HG02970 (cell line): ENCODE measurements around the gene MAP3K7.

Experiments
- ATAC-seq: cut with Tn5 transposase; IDR thresholded peaks from one replicate; pipeline ENCODE4 v1.9.1; 2021; ENCODE audit warnings: mild to moderate bottlenecking, moderate library complexity, moderate number of reproducible peaks; ENCODE audit not compliant: unreplicated experiment, low FRiP score

Gene MAP3K7

GRCh38 chr6:90490030-90490716 is 96.7 kb downstream of the MAP3K7 start:
- no peak for ATAC-seq

DNA sequence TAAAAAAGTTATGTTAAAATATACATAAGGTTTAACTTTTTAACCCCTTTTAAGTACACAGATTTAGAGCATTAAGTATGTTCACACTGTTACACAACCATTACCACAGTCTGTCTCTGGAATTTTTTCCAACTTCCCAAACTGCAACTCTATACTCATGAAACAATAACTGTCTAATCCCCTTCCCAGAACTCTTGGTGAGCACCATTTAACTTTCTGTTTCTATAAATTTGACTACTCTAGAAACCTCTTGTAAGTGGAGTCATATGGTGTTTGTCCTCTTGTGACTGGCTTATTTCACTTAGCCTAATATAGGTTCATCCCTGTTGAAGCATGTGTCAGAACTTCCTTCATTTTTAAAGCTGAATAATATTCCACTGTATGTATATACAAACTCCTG is 98.1 kb downstream of the MAP3K7 start:
- no peak for ATAC-seq

DNA sequence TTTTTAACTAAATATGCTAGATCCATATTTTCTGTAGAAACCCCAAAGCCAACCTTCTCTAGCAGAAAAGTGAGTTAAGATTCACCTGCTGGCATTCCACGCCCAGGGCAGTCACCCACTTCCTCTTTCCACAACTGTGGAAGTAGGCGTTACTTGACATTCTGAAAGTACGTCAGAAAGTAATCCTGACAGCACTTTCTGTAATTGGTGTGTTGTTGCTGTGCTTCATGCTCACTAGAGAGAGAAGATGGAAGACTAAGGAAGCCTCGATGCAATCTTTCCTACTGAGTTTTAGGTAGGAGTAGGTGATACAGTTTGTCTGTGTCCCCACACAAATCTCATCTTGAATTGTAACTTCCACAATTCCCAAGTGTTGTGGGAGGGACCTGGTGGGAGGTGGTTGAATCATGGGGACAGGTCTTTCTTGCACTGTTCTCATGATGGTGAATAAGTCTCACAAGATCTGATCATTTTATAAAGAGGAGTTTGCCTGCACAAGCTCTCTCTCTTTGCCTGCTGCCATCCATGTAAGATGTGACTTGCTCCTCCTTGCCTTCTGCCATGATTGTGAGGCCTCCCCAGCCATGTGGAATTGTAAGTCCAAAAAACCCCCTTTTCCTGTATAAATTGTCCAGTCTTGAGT is 101.1 kb downstream of the MAP3K7 start:
- no peak for ATAC-seq

DNA sequence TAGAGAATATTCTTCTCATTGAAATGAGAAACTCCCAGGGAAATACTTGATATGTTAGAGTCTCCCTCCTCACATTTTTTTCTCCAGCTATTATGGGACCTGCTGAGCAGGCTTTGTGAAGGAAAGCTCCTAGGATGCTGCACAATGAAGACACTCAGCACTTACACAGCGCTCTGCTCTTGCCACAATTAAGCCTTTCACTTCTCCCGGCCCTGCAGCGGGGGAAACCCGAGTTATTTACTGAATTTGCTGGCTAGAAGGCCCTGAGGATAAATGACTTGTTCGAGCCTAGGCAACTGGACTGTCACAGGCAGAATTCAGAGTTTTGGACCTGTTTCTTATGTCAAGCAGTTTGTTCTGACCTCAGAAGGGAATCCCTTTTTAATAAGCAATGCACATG is 102.0 kb downstream of the MAP3K7 start:
- no peak for ATAC-seq

- no peak for ATAC-seq
Observed at GRCh38 chr6:90484385-90484784, 102.5 kb downstream of the MAP3K7 start.

DNA sequence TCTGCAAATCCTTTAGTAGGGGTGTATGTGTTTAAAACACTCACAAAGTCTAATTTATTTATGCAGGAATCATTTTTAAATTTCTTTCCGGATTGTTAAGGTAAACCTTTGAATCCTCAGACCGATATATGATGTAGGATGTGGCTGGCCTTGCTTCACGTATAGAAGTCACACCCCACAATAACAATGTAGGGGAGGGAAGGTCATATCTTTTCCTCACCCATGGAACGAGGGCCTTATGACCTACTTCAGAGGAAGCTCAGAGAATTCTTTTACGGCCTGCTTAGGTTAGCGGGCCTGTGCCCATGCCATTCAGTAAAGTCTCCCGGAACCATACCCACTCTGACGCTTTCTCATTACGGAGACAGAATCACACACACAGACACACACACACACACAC is 102.9 kb downstream of the MAP3K7 start:
- ATAC-seq: no peak

DNA sequence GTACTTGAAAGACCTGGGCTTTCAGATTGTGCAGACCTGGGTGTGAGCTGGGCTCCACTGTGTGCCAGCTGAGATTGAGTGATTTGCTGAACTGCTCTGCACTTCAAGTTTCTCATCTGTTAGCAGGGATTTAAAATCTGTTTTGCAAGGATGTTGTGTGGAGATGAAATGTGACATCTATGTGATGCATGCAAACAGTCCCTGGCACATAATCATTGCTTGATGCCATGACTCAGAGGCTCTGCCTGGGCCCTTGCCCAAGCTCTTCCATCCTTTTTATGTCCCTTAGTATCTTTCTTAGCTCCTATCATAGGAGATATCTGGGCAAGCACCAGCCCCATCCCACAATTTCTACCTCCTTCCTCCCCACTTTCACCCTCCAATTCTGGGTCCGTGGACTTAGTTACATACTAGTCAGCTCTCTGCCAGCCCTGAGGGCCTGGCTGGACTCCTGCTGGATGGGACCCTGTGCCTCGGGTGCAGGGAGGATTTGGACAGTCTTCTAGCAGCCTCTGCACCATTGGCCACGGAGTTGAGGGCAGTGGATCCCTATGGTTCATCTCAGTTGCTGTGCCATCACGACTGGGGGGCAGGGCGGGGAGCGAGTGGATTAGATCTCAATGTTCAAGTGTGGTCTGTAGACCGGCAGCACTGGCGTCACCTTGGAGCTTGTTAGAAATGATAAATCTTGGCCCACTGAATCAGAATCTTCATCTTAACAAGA is 103.6 kb downstream of the MAP3K7 start:
- ATAC-seq: no peak

DNA sequence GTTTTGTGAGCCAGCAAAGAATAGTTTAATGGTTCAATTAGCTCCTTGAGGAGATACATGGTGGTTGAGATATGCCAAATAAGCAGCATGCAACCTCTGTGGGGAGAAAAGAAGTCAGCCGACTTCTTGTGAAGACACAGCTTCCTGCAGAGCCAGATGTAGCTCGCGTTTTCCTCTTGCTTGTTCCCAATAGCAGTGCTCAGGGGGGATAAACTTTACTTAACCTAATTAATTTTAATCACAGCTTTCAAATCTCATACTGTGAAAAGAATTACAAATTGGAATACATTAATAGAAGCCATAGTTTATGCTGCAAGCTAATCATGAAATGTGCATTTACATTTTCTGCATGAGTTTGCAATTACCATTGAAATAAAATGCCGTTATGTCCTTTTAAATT is 106.2 kb downstream of the MAP3K7 start:
- no peak for ATAC-seq

GRCh38 chr6:90479603-90479926 is 107.3 kb downstream of the MAP3K7 start:
- ATAC-seq: no peak

- ATAC-seq: peak; percentile 54
Observed at GRCh38 chr6:90478789-90479602, 107.9 kb downstream of the MAP3K7 start.

- no peak for ATAC-seq
Observed at GRCh38 chr6:90478278-90478677, 108.6 kb downstream of the MAP3K7 start.

DNA sequence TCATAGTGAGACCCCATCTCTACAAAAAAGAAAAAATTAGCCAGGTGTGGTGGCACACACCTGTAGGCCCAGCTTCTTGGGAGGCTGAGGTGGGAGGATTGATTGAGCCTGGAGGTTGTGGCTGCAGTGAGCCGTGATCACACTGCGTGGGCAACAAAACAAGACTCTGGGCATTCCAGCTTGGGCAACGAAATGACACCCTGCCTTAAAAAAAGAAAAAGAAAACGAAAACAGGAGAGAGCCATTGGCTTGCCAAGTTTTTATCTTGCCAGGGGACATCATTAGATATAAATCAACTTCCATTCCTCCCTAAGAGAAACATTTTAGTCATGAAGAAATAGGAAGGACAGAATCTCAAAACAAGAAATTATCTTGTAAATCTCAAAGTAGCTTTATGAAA is 109.5 kb downstream of the MAP3K7 start:
- ATAC-seq: no peak

GRCh38 chr6:90472716-90473115 is 114.2 kb downstream of the MAP3K7 start:
- no peak for ATAC-seq

GRCh38 chr6:90471263-90471662 is 115.6 kb downstream of the MAP3K7 start:
- ATAC-seq: no peak

- ATAC-seq: no peak
Observed at GRCh38 chr6:90469906-90470305, 117.0 kb downstream of the MAP3K7 start.

GRCh38 chr6:90468859-90469258 is 118.0 kb downstream of the MAP3K7 start:
- no peak for ATAC-seq

DNA sequence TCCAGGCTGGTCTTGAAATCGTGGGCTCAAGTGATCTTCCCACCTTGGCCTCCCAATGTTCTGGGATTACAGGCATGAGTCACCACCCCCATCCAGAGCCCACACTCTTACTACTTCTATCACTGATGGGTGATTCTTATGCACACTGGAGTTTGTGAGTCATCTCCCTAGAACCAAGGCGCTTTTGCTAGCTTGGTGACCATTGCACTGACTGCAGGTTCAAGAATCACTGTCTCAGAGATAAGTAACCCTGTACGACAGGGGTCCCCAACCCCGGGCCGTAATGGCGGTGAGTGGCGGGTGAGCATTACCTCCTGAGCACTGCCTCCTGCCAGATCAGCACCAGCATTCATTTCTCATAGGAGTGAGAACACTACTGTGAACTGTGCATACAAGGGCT is 118.8 kb downstream of the MAP3K7 start:
- no peak for ATAC-seq

DNA sequence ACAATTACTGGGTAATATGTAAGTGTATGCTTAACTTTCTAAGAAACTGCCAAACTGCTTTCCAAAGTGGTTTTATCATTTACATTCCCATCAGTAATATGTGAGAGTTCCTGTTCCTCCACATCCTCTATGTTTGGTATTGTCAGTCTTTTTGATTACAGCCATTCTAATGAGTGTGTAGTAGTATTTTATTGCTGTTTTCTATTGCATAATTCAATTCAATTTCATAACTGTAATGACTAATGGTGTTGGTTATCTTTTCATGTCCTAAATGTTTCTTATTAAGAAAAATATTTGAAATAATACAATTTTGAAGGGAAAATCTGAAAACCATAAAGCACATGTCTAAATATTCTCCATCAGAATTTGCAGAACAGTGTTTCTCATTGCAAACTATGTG is 119.3 kb downstream of the MAP3K7 start:
- no peak for ATAC-seq

DNA sequence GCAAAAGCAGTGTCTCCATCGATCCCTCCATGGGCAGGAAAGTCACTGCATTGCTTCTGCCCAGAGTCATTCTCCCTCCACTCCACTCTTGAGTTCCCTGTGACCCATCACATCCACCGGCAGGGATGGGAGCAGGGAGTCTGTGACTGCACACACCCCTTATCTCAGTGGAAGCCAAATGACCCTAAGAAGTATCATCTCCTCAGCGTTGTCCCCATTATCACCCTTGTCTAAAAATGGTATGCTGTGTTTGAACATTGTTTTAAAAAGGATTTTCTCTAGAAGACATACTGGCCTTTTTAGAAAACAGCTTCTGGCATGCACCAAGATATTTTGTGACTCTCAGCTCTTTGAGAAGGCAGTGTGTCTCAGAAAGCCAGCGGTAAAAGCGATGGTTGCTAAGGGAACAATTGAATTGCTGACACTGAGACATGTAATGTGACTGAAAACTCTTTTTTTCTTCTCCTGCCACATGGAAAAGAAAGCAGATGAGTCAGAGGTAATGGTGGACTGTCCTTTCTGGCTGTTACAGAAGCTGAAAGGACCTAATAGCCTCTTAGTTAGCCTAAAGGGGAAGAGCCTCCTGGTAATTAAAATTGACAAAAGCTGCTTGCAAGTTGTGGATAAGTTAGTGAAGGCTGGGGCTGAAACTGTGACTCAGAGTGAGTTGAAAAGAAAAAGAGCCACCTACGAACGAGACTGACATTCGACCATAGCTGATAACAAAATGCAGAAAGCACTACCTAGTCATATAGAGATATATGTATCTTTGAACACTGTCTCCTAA is 120.5 kb downstream of the MAP3K7 start:
- ATAC-seq: no peak

DNA sequence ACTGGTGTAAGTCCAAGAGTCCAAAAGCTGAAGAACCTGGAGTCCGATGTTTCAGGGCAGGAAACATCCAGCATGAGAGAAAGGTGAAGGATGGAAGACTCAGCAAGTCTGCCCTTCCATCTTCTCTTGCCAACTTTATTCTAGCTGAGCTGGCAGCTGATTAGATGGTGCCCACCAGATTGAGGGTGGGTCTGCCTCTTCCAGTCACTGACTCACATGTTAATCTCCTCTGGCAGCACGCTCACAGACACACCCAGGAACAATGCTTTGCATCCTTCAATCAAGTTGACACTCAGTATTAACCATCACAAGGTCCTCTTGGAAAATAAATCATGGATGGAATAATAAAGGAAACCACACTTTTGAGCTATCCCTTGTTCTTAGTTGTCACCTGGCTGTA is 121.2 kb downstream of the MAP3K7 start:
- no peak for ATAC-seq
